GM21825 (cell line): ENCODE measurements around the gene NFIC.
A peak's percentile ranks its signal among the peaks of the same experiment; 100 is the strongest.
"Not testable (repeated sequence)": the region's sequence is repeated elsewhere in the genome, so short reads cannot be mapped to it uniquely, and the experiment has no call there.

Experiments
- ATAC-seq: cut with Tn5 transposase; IDR thresholded peaks from one replicate; pipeline ENCODE4 v1.9.1; 2021; ENCODE audit warnings: mild to moderate bottlenecking, moderate library complexity; ENCODE audit not compliant: unreplicated experiment

Gene NFIC

GRCh38 chr19:3415695-3416094, 49.3 kb downstream of the NFIC start:
- no peak for ATAC-seq

- ATAC-seq, result no peak
Observed at GRCh38 chr19:3420244-3420755, 53.9 kb downstream of the NFIC start.

- no peak for ATAC-seq
Observed at GRCh38 chr19:3420909-3421619, 54.7 kb downstream of the NFIC start.

- ATAC-seq, result not testable (repeated sequence)
Observed at GRCh38 chr19:3421656-3422055, 55.3 kb downstream of the NFIC start.

GRCh38 chr19:3423183-3423829, 56.9 kb downstream of the NFIC start:
- no peak for ATAC-seq

- no peak for ATAC-seq
Observed at GRCh38 chr19:3426433-3426832, 60.0 kb downstream of the NFIC start.

GRCh38 chr19:3430366-3430680, 63.9 kb downstream of the NFIC start:
- not testable (repeated sequence) for ATAC-seq

- no peak for ATAC-seq
Observed at GRCh38 chr19:3431760-3432397, 65.5 kb downstream of the NFIC start.

GRCh38 chr19:3433313-3433712, 66.9 kb downstream of the NFIC start:
- ATAC-seq, result no peak

GRCh38 chr19:3433805-3434540, 67.6 kb downstream of the NFIC start:
- ATAC-seq, result no peak

GRCh38 chr19:3434630-3435553, 68.5 kb downstream of the NFIC start:
- ATAC-seq, result peak; percentile 87

- no peak for ATAC-seq
Observed at GRCh38 chr19:3440082-3440481, 73.7 kb downstream of the NFIC start.

- no peak for ATAC-seq
Observed at GRCh38 chr19:3441089-3441985, 75.0 kb downstream of the NFIC start.

GRCh38 chr19:3441986-3442329, 75.6 kb downstream of the NFIC start:
- no peak for ATAC-seq

GRCh38 chr19:3442487-3443071, 76.2 kb downstream of the NFIC start:
- ATAC-seq, result no peak

GRCh38 chr19:3443840-3444694, 77.7 kb downstream of the NFIC start:
- no peak for ATAC-seq

GRCh38 chr19:3444695-3445234, 78.4 kb downstream of the NFIC start:
- no peak for ATAC-seq

- ATAC-seq, result not testable (repeated sequence)
Observed at GRCh38 chr19:3446657-3447056, 80.3 kb downstream of the NFIC start.
